ENCODE data around the gene SEMA6A.

SEMA6A gene

GRCh38 chr5:116459301-116459700 lies 115.3 kb downstream of the SEMA6A start:
- DNase-seq (ENCODE audit: low read depth in 2 of 2), result no peak

DNA sequence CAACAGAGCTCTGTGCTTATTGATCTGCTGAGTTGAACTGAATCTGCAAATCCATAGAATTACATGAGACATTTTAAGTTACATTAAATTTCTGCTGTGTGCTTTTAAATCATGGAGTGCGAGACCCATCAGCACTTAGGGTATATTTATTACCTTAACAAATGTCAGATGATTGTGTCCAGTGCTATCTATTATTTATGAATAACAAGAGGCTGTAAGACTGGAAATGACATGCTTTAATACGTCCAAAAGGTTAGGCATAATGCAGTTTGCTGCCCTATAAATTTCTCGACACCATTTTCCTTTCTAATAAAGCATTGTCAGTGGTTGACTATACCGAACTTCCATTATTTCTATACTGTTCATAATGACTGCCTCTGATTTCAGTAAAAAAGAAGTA lies 117.6 kb downstream of the SEMA6A start:
- DNase-seq (ENCODE audit: low read depth in 2 of 2), result no peak

DNA sequence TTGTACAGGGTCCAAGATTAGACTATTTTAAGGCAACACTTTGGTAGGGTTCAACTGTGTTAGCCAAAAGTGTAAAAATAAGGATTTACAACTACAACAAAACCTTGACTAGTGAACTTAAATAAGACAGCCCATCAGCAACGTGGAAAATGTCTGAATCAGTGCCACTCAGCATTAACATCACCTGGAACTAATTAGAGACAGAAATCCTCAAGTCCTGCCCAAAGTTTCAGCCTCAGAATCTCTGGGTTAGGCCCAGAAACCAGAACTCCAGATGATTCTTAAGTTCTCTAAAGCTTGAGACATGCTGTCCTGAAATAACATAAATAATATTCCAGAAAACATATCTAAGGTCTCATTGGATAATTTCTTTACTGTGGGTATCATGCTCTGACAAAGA lies 118.6 kb downstream of the SEMA6A start:
- no peak for DNase-seq (ENCODE audit: low read depth in 2 of 2)

DNA sequence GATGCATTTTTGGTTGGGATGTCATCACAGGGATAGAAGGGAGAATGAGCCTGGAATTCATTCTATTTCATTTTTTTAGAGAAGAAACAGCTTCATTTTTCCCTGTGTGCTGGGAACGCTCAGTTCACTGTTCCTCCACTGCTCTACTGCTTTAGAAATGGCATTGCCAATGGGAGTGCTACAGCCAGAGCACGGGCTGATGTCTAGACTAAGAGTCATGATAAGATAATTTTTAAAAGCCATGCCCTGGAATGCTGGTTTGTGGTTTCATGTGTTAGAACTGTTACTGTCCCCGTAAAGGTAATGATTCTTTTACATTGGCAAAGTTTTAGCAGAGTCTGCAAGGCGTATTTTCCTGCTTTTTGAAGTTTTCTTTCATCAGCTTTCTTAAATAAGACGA lies 119.6 kb downstream of the SEMA6A start:
- no peak for DNase-seq (ENCODE audit: low read depth in 2 of 2)

DNA sequence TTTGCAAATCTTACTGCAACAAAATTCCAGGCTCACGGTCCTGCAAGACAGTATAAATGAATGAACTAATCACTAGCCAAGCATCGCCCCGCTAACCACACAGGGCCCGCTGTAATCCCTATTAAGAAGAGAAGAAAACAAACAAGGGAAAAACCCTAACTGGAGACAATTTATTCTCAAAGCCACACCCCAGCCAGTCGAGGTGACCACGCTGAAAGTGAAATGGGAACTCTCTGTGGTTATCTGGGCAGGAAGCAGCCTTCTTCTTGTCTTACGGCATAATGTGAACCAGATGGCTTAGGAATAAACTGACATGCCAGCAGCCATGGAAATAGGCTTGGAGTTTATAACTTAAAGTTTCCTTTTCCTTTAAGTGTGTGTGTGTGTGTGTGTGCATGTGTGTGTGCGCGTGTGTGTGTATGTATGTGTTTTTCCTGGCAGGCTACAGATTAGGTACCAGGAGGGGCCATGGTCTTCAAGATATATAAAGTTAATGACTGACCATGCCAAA lies 120.2 kb downstream of the SEMA6A start:
- DNase-seq (ENCODE audit: low read depth in 2 of 2), result no peak

DNA sequence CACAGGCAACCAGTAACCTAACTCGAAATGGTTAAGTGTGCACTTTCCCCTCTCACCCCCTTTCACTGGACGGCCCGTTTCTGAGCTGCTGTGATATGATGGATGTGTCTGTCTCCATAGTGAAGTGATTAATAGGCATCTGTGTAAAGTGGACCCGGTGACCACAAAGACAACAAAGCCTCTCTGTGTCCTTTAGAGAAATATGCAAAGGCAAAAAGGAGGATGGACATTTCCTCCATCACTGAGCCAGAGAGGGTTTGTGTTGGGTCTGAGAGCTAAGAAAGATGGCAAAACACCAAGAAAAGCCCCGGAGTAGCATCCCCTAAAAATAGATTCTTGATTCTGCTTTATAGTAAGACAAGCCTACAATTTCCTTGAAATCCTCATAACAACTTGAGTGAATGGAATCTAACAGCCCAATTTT lies 120.6 kb downstream of the SEMA6A start:
- no peak for DNase-seq (ENCODE audit: low read depth in 2 of 2)

DNA sequence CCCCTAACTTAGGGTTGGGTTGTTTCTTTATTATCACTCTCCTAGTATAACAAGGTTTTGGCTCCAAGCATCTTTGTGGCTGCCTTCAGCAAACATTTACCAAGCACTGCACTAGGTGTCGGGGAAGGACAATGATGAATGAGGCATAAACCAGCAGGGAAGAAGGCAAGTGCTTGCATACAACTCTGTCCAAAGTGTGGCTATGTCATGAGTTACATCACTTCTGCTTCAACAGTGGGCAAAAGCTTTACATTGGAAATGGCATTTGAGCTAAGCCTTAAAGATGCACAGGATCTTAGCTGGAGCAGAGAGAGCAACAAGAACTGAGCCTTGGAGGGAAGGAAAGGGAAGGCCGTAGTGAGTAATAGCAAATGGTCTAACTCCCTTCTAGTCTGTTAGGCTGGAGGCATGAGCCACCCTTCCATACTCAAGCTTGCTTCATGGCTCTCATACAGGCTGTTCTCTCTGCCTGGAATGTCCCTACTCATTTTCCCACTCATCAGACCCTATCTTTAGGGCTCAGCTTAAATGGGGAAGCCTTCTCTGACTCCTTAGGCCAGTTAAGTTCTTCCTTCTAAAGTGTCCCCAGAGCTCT lies 121.8 kb downstream of the SEMA6A start:
- DNase-seq (ENCODE audit: low read depth in 2 of 2), result no peak

DNA sequence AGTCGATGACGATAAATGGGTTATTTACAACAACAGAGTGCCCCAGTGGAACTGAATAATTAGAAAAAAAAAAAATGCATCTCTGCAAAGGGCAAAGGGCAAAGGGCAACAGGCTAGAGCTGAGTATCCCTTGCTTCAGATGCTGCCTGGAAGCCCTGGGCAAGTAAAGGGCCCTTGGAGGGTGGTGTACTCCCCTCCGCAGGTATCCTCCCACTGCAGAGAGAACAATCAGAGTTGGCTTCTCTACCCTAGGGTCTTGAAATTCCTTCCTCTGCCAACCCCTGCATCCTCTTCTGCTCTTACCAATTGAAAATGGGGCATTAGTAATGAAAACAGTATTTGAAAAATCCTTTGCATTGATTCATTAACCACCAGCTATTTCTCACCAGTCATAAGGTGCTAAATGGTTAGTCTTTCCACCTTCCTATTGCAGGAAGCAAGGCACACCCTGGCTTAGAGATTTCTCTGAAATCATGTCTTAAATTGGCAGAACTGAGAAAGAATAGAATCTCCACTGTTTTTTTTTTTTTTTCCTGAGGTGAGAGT lies 122.6 kb downstream of the SEMA6A start:
- DNase-seq (ENCODE audit: low read depth in 2 of 2), result no peak

- DNase-seq (ENCODE audit: low read depth in 2 of 2), result no peak
Measured at GRCh38 chr5:116451066-116451465, 123.6 kb downstream of the SEMA6A start.

DNA sequence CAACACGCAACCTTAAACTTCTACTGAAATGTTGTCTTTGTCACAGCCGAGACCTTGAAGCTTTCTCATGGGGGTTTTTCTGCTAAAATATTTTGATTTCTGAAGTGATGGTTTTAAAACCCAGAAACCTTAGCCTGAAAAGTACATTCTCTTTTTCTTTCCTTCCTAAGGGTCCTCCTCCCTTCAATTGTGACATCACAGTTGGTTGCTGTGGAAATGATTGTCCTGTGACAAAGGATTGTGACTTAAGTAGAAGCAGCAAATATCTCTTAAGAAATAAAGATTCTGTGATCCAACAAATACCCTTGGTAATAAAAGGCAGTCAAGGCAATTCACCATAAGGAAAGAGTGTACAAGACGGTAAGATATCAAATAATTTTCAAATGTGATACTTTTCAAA lies 125.2 kb downstream of the SEMA6A start:
- DNase-seq (ENCODE audit: low read depth in 2 of 2), result no peak

DNA sequence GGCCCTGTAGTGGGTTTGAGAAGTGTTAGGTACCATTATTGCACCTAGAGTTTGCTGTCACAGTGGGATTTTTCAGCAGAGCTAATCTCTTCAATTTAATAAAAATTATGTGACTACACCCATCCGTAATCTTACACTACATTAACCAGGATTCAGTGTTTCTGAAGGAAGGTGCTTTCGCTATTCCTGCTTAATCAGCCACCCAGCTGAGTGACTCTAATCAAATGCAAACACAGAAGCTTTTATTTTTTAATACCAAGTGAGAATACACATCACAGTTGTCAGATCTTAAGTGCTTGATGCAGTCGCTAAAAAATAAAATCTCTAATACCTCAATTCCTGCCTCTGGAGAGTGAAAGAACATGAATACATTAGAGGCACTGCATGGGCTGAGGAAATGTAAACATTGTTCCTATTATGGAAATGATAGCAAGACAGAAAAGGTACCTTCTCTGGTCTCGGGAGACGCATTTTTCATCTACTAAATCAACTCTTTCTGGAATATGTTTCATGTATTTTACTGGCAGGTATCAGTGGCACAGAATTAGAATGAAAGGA lies 125.7 kb downstream of the SEMA6A start:
- DNase-seq (ENCODE audit: low read depth in 2 of 2), result no peak

GRCh38 chr5:116448450-116448849 lies 126.2 kb downstream of the SEMA6A start:
- DNase-seq (ENCODE audit: low read depth in 2 of 2), result no peak

DNA sequence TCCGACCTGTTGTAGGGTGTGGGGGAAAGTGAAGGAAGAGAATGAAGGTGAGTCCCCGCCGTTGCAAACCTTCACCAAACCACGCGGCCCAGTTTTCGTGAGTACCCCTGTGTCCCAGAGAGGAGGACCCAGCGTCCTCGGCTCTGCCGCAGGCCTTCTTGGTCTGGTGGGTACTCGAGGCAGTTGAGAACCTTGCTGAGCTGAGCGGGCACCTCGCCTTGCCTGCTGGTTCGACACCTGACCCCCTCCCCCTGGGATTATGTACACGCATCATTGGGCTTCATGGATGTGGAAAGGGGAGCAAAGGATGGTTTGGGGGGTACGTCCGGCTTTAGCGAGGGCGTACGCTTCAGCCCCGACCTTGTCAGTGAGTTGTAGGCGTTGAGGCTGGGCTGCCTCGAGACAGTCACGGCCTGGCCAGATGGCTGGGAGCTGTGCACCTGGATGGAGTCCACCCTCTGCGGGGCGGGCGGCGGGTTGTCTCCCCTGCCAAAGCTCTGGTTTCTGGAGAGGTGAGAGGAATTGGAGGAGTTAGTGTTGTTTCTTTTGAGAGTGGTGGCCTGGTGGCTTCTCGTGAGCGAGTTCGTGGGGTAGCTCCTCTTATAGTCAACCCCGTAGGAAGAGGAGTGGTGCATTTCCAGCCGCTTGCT lies 128.1 kb downstream of the SEMA6A start:
- DNase-seq (ENCODE audit: low read depth in 2 of 2), result no peak

GRCh38 chr5:116445311-116445710 lies 129.3 kb downstream of the SEMA6A start:
- DNase-seq (ENCODE audit: low read depth in 2 of 2), result no peak

- DNase-seq (ENCODE audit: low read depth in 2 of 2), result no peak
Measured at GRCh38 chr5:116444373-116445295, 130.0 kb downstream of the SEMA6A start.

DNA sequence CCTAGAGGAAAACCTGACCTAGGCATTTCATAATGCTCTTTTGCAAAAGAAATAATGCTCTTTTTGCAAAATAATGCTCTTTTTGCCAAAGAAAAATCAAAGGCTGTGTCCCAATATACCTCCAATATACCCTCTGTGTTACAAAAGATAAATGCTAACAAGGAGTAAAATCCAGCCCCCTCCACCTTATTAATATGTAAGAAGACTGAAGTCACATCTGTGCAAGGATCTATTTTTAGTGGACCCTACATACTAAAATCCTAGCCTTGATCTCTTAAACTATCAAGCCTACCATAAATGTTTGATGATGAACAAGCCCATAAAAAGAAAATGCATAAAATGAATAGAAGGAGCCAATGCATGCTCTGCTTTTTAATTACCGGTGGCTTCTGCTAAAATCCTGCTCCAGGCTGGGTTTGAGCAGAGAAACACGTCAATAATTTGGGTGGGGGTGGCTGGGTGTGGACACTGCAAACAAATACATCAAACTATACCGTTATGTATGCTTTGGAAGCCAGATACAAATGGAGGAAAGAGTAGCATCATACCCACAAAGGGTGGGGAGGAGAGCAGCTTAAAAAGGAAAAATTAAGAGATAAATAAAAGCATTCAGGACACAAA lies 131.6 kb downstream of the SEMA6A start:
- DNase-seq (ENCODE audit: low read depth in 2 of 2), result no peak

DNA sequence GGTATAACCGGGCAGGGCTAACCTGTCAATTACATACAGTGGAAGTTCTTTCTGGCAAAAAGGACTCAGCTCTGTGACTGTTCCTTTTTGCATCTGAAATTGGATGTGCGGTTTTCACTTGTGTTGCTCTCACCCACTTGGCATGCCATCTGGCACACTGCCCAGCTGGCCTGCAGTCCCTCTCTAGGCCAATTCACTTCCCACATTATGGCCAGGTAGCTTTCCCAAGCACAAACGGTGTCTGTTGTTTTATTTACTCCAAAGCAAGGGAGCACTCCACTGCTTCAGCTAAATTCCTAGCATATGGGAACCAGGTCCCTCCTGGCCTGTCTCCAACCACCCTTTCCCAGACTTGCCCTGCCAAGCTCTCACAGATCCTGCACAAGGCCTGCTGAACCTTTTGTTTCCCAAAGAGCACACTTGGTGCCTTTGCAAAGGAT lies 132.5 kb downstream of the SEMA6A start:
- no peak for DNase-seq (ENCODE audit: low read depth in 2 of 2)

DNA sequence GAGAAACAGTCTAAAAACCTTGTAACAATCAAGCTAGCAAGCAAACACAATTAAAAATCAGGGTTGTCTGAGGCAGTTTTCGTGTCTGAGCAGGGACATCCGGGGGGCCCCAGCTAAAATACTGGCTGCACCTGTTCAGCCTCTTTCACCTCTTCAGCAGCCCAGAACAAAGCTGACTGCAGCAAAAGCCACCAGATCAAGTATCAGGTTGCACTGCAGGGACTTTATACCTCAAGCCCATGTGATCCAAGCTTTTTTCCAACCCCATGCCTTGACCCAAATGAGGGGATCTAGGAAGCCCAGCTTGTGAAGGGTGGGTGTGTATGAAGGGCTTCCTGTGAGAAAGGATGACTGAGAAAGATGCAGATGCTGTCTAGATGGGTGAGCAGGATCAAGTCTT lies 133.4 kb downstream of the SEMA6A start:
- DNase-seq (ENCODE audit: low read depth in 2 of 2), result no peak

- DNase-seq (ENCODE audit: low read depth in 2 of 2), result no peak
Measured at GRCh38 chr5:116440457-116441001, 134.1 kb downstream of the SEMA6A start.

- no peak for DNase-seq (ENCODE audit: low read depth in 2 of 2)
Measured at GRCh38 chr5:116439905-116440304, 134.7 kb downstream of the SEMA6A start.

- no peak for DNase-seq (ENCODE audit: low read depth in 2 of 2)
Measured at GRCh38 chr5:116438979-116439554, 135.6 kb downstream of the SEMA6A start.

All from stimulated activated CD4-positive, alpha-beta T cell treated with anti-CD3 and anti-CD28 coated beads, Interleukin-1b, Interleukin-23, amount 100 ng/mL, for 1 hour (primary cell).